ENCODE results near the gene PCLO.

- TF ChIP-seq POLR2A (IDR thresholded peaks at IDR 0.05; ENCODE audit: low read depth, low read length) (no peak), POLR2AphosphoS5 (IDR thresholded peaks at IDR 0.05; ENCODE audit: low read depth, low read length) (no peak), TAF1 (IDR thresholded peaks at IDR 0.05; ENCODE audit: borderline replicate concordance, low read depth, low read length) (no peak)
Observed at GRCh38 chr7:83119494-83119893, 43.2 kb downstream of the PCLO start.
